ENCODE measurements around the gene ANK3. TPM values are rescaled to one million over a fixed set of nuclear protein-coding genes. Genes with fewer than 3 reads are reported as not detected.
A peak's percentile ranks its signal among the peaks of the same experiment; 100 is the strongest.

The ANK3 gene
- total RNA-seq, 2 donors from 2014 or later: 65.0 to 79.5 TPM

- H3K27ac Mint-ChIP-seq: no peak overlapping the region
- 96 to 100% methylated on average over 2 to 3 of the region's 3 CpGs for WGBS, 2 experiments (ENCODE audit: insufficient coverage in 1 of 2, insufficient read length in 1 of 2)
Observed at GRCh38 chr10:60144099-60144498, 245.6 kb downstream of the ANK3 start.

GRCh38 chr10:60142736-60143135 is 246.9 kb downstream of the ANK3 start:
- no peaks in the 10 kb centered on the region for H3K9me3 ChIP-seq (ENCODE audit: control insufficient read depth, low read length)
- peaks cover 9% of the 10 kb centered on the region for H3K4me1 Mint-ChIP-seq
- no peak for TF ChIP-seq CTCF (conservative IDR thresholded peaks at IDR 0.05)
- H3K27me3 ChIP-seq (ENCODE audit: control insufficient read depth, insufficient read depth, low read length, poor library complexity, severe bottlenecking): no peaks in the 10 kb centered on the region
- H3K36me3 Mint-ChIP-seq (ENCODE audit: low read depth): no peaks in the 10 kb centered on the region
- no peak overlapping the region for H3K27ac Mint-ChIP-seq
- H3K36me3 ChIP-seq (ENCODE audit: control insufficient read depth, insufficient read depth, low read length): no peaks in the 10 kb centered on the region
- no peak overlapping the region for H3K27ac ChIP-seq (ENCODE audit: low read depth, low read length)
- no peak for DNase-seq
- no peak overlapping the region for H3K4me3 ChIP-seq (ENCODE audit: low read length)
- WGBS, 2 experiments (ENCODE audit: insufficient coverage in 1 of 2, insufficient read length in 1 of 2): 83 to 94% methylated on average over 1 of the region's 1 CpG
- no peaks in the 10 kb centered on the region for H3K9me3 Mint-ChIP-seq
- peaks cover 4% of the 10 kb centered on the region for H3K4me1 ChIP-seq (ENCODE audit: control insufficient read depth, insufficient read depth, low read length)
- no peak overlapping the region for H3K4me3 Mint-ChIP-seq
- H3K27me3 Mint-ChIP-seq (ENCODE audit: insufficient read depth): no peaks in the 10 kb centered on the region
- H3K9ac ChIP-seq (ENCODE audit: extremely low read depth, low read length, poor library complexity, severe bottlenecking): no peak overlapping the region

More at GRCh38 chr10:60144099-60144498, 245.6 kb downstream of the ANK3 start:
- no peak for DNase-seq
- Mint-ChIP-seq H3K4me3 (no peak overlapping the region), H3K4me1 (peaks cover 4% of the 10 kb centered on the region), H3K9me3 (no peaks in the 10 kb centered on the region), H3K36me3 (ENCODE audit: low read depth) (no peaks in the 10 kb centered on the region), H3K27me3 (ENCODE audit: insufficient read depth) (no peaks in the 10 kb centered on the region)
- no peaks in the 10 kb centered on the region for H3K36me3 ChIP-seq (ENCODE audit: control insufficient read depth, insufficient read depth, low read length)
- peaks cover 4% of the 10 kb centered on the region for H3K4me1 ChIP-seq (ENCODE audit: control insufficient read depth, insufficient read depth, low read length)
- H3K27ac ChIP-seq (ENCODE audit: low read depth, low read length): no peak overlapping the region
- H3K9ac ChIP-seq (ENCODE audit: extremely low read depth, low read length, poor library complexity, severe bottlenecking): no peak overlapping the region
- no peaks in the 10 kb centered on the region for H3K27me3 ChIP-seq (ENCODE audit: control insufficient read depth, insufficient read depth, low read length, poor library complexity, severe bottlenecking)
- TF ChIP-seq CTCF (conservative IDR thresholded peaks at IDR 0.05): no peak
- H3K4me3 ChIP-seq (ENCODE audit: low read length): no peak overlapping the region
- H3K9me3 ChIP-seq (ENCODE audit: control insufficient read depth, low read length): no peaks in the 10 kb centered on the region

- Histone ChIP-seq H3K9ac (ENCODE audit: extremely low read depth, low read length, poor library complexity, severe bottlenecking) (no peak overlapping the region), H3K4me1 (ENCODE audit: control insufficient read depth, insufficient read depth, low read length) (peaks cover 4% of the 10 kb centered on the region), H3K27me3 (ENCODE audit: control insufficient read depth, insufficient read depth, low read length, poor library complexity, severe bottlenecking) (no peaks in the 10 kb centered on the region), H3K36me3 (ENCODE audit: control insufficient read depth, insufficient read depth, low read length) (no peaks in the 10 kb centered on the region), H3K4me3 (ENCODE audit: low read length) (no peak overlapping the region), H3K27ac (ENCODE audit: low read depth, low read length) (no peak overlapping the region), H3K9me3 (ENCODE audit: control insufficient read depth, low read length) (no peaks in the 10 kb centered on the region)
- Mint-ChIP-seq H3K27me3 (ENCODE audit: insufficient read depth) (no peaks in the 10 kb centered on the region), H3K36me3 (ENCODE audit: low read depth) (no peaks in the 10 kb centered on the region), H3K27ac (no peak overlapping the region), H3K4me1 (peaks cover 6% of the 10 kb centered on the region), H3K9me3 (no peaks in the 10 kb centered on the region), H3K4me3 (no peak overlapping the region)
- TF ChIP-seq CTCF (conservative IDR thresholded peaks at IDR 0.05): peak; percentile 55
- DNase-seq: no peak
- WGBS, 2 experiments (ENCODE audit: insufficient coverage in 1 of 2, insufficient read length in 1 of 2): 92 to 98% methylated on average over 4 to 7 of the region's 7 CpGs
Observed at GRCh38 chr10:60141896-60142559, 247.6 kb downstream of the ANK3 start.
